SK-N-SH treated with all-trans-retinoic acid at 6 μM for 48 hours (cell line): ENCODE results near the gene SYT8.

Experiments
- ATAC-seq: fragments of 200-7000 bp; cut with Tn5 transposase; 3 replicates; pipeline ENCODE4 v1.9.1; 2020; ENCODE audit warnings: mild to moderate bottlenecking, moderate library complexity
- ARNTL ChIP-seq: fragments of 450-650 bp; formaldehyde crosslinking; IDR thresholded peaks from 2 replicates; pipeline ENCODE4 v1.5.0; 2020; ENCODE audit warnings: low read depth, mild to moderate bottlenecking, moderate library complexity, borderline replicate concordance
- BACH2 ChIP-seq: fragments of 250-450 bp; sonication (Bioruptor Pico); IDR thresholded peaks from 2 replicates; pipeline ENCODE4 v1.9.0; 2021; ENCODE audit warnings: mild to moderate bottlenecking, borderline replicate concordance
- CSDC2 ChIP-seq: fragments of 250-450 bp; sonication (Bioruptor Pico); IDR thresholded peaks from 2 replicates; pipeline ENCODE4 v1.5.0; 2020; ENCODE audit warnings: mild to moderate bottlenecking, moderate library complexity
- ESRRG ChIP-seq: fragments of 250-450 bp; sonication (Bioruptor Pico); IDR thresholded peaks from 2 replicates; pipeline ENCODE4 v1.6.1; 2021; ENCODE audit warnings: mild to moderate bottlenecking
- GLIS3 ChIP-seq: fragments of 250-450 bp; sonication (Bioruptor Pico); IDR thresholded peaks from 2 replicates; pipeline ENCODE4 v1.5.0; 2020; ENCODE audit warnings: mild to moderate bottlenecking, moderate library complexity
- ISL1 ChIP-seq: fragments of 250-450 bp; sonication (Bioruptor Pico); IDR thresholded peaks from 2 replicates; pipeline ENCODE4 v2.1.2; 2022; ENCODE audit warnings: mild to moderate bottlenecking, moderate library complexity
- PPARA ChIP-seq: fragments of 250-450 bp; sonication (Bioruptor Pico); IDR thresholded peaks from 2 replicates; pipeline ENCODE4 v1.5.0; 2020; ENCODE audit warnings: mild to moderate bottlenecking, borderline replicate concordance
- RARB ChIP-seq: fragments of 250-450 bp; sonication (Bioruptor Pico); IDR thresholded peaks from 2 replicates; pipeline ENCODE4 v1.8.0; 2021; ENCODE audit warnings: mild to moderate bottlenecking, moderate library complexity
- SNAI2 ChIP-seq: fragments of 250-450 bp; sonication (Bioruptor Pico); IDR thresholded peaks from 2 replicates; pipeline ENCODE4 v1.5.0; 2020; ENCODE audit warnings: mild to moderate bottlenecking, moderate library complexity
- TOX ChIP-seq: fragments of 250-450 bp; sonication (Bioruptor Pico); IDR thresholded peaks from 2 replicates; pipeline ENCODE4 v1.8.0; 2021; ENCODE audit warnings: mild to moderate bottlenecking, moderate library complexity, borderline replicate concordance
- ZC3H10 ChIP-seq: fragments of 250-450 bp; sonication (Bioruptor Pico); IDR thresholded peaks from 2 replicates; pipeline ENCODE4 v1.5.1; 2021; ENCODE audit warnings: mild to moderate bottlenecking, moderate library complexity
- ZFP3 ChIP-seq: fragments of 250-450 bp; sonication (Bioruptor Pico); IDR thresholded peaks from 2 replicates; pipeline ENCODE4 v1.5.0; 2020; ENCODE audit warnings: mild to moderate bottlenecking, moderate library complexity
- ZNF565 ChIP-seq: fragments of 450-650 bp; formaldehyde crosslinking; conservative IDR thresholded peaks from 2 replicates; pipeline ENCODE4 v1.5.0; 2020; ENCODE audit warnings: low read depth, mild to moderate bottlenecking, moderate library complexity
- ZNF8 ChIP-seq: fragments of 450-650 bp; formaldehyde crosslinking; IDR thresholded peaks from 2 replicates; pipeline ENCODE4 v1.5.0; 2020; ENCODE audit warnings: mild to moderate bottlenecking, moderate library complexity
- TF ChIP-seq, protein P1 (sequence below): fragments of 250-450 bp; sonication (Bioruptor Pico); IDR thresholded peaks from 2 replicates; pipeline ENCODE4 v1.5.0; 2020; ENCODE audit warnings: mild to moderate bottlenecking, moderate library complexity
- TF ChIP-seq, protein P2 (sequence below): fragments of 250-450 bp; sonication (Bioruptor Pico); IDR thresholded peaks from 2 replicates; pipeline ENCODE4 v1.8.0; 2021; ENCODE audit warnings: low read depth, mild to moderate bottlenecking, moderate library complexity, borderline replicate concordance
- TF ChIP-seq, protein P3 (sequence below): fragments of 250-450 bp; sonication (Bioruptor Pico); IDR thresholded peaks from 2 replicates; pipeline ENCODE4 v1.8.0; 2020; ENCODE audit warnings: mild to moderate bottlenecking, moderate library complexity, borderline replicate concordance
- TF ChIP-seq, protein P4 (sequence below): fragments of 250-450 bp; sonication (Bioruptor Pico); IDR thresholded peaks from 2 replicates; pipeline ENCODE4 v1.5.1; 2020; ENCODE audit warnings: low read depth, mild to moderate bottlenecking, moderate library complexity
- TF ChIP-seq, protein P5 (sequence below): fragments of 250-450 bp; sonication (Bioruptor Pico); IDR thresholded peaks from 2 replicates; pipeline ENCODE4 v1.5.1; 2021; ENCODE audit warnings: mild to moderate bottlenecking, moderate library complexity

The SYT8 gene

DNA sequence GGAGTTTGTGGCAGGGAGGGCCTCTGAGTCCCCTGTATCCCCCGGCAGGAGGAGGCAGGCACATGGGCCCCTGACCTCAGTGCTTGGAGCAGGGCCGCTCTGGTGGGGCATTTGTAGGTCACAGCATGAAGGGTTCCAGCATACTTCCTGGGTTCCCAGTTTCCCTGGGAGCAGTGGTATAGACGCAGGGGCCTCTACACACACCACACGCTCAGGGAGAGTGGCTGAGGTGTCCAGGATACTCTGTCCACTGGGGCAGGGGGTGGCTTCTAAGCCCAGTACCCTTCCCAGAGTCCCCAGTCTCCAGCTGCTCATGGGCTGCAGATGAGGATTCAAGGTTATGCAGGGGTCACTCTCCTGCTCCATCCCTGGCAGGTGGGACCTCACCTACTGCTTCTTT, 24.2 kb downstream of the SYT8 start:
- no peak for ATAC-seq
- TF ChIP-seq ZNF8: no peak
- TF ChIP-seq, protein P1, sequence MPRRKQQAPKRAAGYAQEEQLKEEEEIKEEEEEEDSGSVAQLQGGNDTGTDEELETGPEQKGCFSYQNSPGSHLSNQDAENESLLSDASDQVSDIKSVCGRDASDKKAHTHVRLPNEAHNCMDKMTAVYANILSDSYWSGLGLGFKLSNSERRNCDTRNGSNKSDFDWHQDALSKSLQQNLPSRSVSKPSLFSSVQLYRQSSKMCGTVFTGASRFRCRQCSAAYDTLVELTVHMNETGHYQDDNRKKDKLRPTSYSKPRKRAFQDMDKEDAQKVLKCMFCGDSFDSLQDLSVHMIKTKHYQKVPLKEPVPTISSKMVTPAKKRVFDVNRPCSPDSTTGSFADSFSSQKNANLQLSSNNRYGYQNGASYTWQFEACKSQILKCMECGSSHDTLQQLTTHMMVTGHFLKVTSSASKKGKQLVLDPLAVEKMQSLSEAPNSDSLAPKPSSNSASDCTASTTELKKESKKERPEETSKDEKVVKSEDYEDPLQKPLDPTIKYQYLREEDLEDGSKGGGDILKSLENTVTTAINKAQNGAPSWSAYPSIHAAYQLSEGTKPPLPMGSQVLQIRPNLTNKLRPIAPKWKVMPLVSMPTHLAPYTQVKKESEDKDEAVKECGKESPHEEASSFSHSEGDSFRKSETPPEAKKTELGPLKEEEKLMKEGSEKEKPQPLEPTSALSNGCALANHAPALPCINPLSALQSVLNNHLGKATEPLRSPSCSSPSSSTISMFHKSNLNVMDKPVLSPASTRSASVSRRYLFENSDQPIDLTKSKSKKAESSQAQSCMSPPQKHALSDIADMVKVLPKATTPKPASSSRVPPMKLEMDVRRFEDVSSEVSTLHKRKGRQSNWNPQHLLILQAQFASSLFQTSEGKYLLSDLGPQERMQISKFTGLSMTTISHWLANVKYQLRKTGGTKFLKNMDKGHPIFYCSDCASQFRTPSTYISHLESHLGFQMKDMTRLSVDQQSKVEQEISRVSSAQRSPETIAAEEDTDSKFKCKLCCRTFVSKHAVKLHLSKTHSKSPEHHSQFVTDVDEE (CRISPR knock-in tag): no peak
- no peak for TF ChIP-seq ZFP3 (CRISPR knock-in tag)
- TF ChIP-seq, protein P2, sequence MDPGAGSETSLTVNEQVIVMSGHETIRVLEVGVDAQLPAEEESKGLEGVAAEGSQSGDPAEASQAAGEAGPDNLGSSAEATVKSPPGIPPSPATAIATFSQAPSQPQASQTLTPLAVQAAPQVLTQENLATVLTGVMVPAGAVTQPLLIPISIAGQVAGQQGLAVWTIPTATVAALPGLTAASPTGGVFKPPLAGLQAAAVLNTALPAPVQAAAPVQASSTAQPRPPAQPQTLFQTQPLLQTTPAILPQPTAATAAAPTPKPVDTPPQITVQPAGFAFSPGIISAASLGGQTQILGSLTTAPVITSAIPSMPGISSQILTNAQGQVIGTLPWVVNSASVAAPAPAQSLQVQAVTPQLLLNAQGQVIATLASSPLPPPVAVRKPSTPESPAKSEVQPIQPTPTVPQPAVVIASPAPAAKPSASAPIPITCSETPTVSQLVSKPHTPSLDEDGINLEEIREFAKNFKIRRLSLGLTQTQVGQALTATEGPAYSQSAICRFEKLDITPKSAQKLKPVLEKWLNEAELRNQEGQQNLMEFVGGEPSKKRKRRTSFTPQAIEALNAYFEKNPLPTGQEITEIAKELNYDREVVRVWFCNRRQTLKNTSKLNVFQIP (CRISPR knock-in tag): no peak
- no peak for TF ChIP-seq SNAI2
- TF ChIP-seq ISL1 (CRISPR knock-in tag): no peak
- TF ChIP-seq, protein P3, sequence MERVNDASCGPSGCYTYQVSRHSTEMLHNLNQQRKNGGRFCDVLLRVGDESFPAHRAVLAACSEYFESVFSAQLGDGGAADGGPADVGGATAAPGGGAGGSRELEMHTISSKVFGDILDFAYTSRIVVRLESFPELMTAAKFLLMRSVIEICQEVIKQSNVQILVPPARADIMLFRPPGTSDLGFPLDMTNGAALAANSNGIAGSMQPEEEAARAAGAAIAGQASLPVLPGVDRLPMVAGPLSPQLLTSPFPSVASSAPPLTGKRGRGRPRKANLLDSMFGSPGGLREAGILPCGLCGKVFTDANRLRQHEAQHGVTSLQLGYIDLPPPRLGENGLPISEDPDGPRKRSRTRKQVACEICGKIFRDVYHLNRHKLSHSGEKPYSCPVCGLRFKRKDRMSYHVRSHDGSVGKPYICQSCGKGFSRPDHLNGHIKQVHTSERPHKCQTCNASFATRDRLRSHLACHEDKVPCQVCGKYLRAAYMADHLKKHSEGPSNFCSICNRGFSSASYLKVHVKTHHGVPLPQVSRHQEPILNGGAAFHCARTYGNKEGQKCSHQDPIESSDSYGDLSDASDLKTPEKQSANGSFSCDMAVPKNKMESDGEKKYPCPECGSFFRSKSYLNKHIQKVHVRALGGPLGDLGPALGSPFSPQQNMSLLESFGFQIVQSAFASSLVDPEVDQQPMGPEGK (CRISPR knock-in tag): no peak
- TF ChIP-seq ZC3H10: no peak
- no peak for TF ChIP-seq ESRRG (CRISPR knock-in tag)
- no peak for TF ChIP-seq TOX (CRISPR knock-in tag)
- no peak for TF ChIP-seq BACH2 (CRISPR knock-in tag)
- TF ChIP-seq GLIS3 (CRISPR knock-in tag): no peak

DNA sequence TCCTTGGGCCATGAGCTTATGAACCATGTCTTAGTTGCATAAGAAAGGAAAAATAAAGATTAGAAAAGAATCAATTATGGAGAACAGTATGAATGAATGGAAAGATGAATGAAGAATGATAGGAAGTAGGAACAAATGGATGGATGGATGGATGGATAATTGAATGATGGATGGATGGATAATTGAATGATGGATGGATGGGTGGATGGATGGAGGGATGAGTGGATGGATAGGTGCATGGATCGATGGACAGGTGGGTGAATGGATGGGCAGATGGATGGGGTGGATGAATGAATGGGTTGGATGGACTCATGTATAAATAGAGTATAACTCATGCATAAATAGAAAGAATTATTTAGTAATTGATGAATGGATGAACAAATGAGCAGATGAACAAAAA, 25.3 kb downstream of the SYT8 start:
- ATAC-seq: no peak
- TF ChIP-seq GLIS3 (CRISPR knock-in tag) (no peak), ZC3H10 (no peak), TOX (CRISPR knock-in tag) (no peak), ZNF565 (CRISPR knock-in tag) (no peak), ZNF8 (no peak), SNAI2 (no peak), PPARA (CRISPR knock-in tag) (no peak), ARNTL (CRISPR knock-in tag) (no peak), RARB (CRISPR knock-in tag) (no peak), CSDC2 (no peak)
- TF ChIP-seq, protein P4, sequence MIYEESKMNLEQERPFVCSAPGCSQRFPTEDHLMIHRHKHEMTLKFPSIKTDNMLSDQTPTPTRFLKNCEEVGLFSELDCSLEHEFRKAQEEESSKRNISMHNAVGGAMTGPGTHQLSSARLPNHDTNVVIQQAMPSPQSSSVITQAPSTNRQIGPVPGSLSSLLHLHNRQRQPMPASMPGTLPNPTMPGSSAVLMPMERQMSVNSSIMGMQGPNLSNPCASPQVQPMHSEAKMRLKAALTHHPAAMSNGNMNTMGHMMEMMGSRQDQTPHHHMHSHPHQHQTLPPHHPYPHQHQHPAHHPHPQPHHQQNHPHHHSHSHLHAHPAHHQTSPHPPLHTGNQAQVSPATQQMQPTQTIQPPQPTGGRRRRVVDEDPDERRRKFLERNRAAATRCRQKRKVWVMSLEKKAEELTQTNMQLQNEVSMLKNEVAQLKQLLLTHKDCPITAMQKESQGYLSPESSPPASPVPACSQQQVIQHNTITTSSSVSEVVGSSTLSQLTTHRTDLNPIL (CRISPR knock-in tag): no peak
- TF ChIP-seq, protein P5, sequence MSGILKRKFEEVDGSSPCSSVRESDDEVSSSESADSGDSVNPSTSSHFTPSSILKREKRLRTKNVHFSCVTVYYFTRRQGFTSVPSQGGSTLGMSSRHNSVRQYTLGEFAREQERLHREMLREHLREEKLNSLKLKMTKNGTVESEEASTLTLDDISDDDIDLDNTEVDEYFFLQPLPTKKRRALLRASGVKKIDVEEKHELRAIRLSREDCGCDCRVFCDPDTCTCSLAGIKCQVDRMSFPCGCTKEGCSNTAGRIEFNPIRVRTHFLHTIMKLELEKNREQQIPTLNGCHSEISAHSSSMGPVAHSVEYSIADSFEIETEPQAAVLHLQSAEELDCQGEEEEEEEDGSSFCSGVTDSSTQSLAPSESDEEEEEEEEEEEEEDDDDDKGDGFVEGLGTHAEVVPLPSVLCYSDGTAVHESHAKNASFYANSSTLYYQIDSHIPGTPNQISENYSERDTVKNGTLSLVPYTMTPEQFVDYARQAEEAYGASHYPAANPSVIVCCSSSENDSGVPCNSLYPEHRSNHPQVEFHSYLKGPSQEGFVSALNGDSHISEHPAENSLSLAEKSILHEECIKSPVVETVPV: no peak

DNA sequence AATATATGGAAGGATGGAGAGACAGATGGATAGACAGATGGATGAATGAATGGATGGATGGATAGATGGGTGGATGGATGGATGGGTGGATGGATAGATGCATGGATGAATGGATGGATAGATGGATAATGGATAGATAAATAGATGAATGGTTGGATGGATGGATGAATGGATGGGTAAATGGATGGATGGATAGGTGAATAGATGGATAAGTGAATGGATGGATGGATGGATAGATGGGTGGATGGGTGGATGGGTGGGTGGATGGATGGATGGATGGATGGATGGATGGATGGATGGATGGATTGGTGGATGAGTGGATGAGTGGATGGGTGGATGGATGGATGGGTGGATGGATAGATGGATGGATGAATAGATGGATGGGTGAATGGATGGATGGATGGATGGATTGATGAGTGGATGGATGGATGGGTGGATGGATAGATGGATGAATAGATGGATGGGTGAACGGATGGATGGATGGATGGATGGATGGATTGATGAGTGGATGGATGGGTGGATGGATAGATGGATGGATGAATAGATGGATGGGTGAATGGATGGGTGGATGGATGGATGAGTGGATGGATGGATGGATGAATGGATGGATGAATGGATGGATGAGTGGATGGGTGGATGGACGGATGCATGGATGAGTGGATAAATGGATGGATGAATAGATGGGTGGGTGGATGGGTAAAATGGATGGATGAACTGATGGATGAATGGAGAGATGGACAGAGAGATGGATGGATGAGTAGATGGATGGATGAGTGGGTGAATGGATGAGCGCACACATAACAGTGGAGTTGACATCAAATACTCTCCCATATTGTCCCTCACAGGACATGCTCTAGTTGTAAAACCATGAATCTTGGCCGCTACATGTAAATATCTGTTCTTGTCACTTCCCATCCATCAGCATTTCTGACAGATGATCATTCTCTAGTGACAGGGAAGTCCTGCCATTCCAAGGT, 26.9 kb downstream of the SYT8 start:
- ATAC-seq: no peak
- no peak for TF ChIP-seq ESRRG (CRISPR knock-in tag)
- TF ChIP-seq ISL1 (CRISPR knock-in tag): no peak
- no peak for TF ChIP-seq RARB (CRISPR knock-in tag)
- no peak for TF ChIP-seq BACH2 (CRISPR knock-in tag)
- no peak for TF ChIP-seq CSDC2
- no peak for TF ChIP-seq SNAI2
- no peak for TF ChIP-seq ARNTL (CRISPR knock-in tag)
- TF ChIP-seq, protein P2 (CRISPR knock-in tag): no peak
- TF ChIP-seq, protein P1 (CRISPR knock-in tag): no peak
- TF ChIP-seq, protein P4 (CRISPR knock-in tag): no peak
